Loucy (cell line): ENCODE results near the gene COMMD1.

ENCODE experiments used
- H2AFZ ChIP-seq: fragments of 200-600 bp; sonication (generic); 2 replicates; pipeline ENCODE4 v1.6.0; 2016; ENCODE audit warnings: antibody characterized with exemption, mild to moderate bottlenecking, low read length, moderate library complexity
- H3F3A ChIP-seq: fragments of 200-600 bp; 2 replicates; pipeline ENCODE4 v1.6.0; 2016; ENCODE audit warnings: antibody characterized with exemption, low read depth, mild to moderate bottlenecking
- H3K27me3 ChIP-seq: fragments of 200-600 bp; sonication (generic); 2 replicates; pipeline ENCODE4 v1.6.1; 2014; ENCODE audit warnings: low read length, mild to moderate bottlenecking; ENCODE audit not compliant: insufficient read depth, poor library complexity, severe bottlenecking
- H3K36me3 ChIP-seq: fragments of 200-600 bp; sonication (generic); 2 replicates; pipeline ENCODE4 v1.6.1; 2016; ENCODE audit warnings: low read length; ENCODE audit not compliant: insufficient read depth
- H3K4me1 ChIP-seq: fragments of 200-600 bp; sonication (generic); 2 replicates; pipeline ENCODE4 v1.5.1; 2014; ENCODE audit warnings: low read length, mild to moderate bottlenecking; ENCODE audit not compliant: insufficient read depth, poor library complexity, severe bottlenecking
- H3K4me2 ChIP-seq: fragments of 200-600 bp; sonication (generic); 2 replicates; pipeline ENCODE4 v1.6.0; 2014; ENCODE audit warnings: antibody characterized with exemption, low read length, low read depth, mild to moderate bottlenecking; ENCODE audit not compliant: poor library complexity, severe bottlenecking
- H3K4me3 ChIP-seq: fragments of 200-600 bp; sonication (generic); 2 replicates; pipeline ENCODE4 v1.5.1; 2014; ENCODE audit warnings: low read length, mild to moderate bottlenecking, mixed read lengths; ENCODE audit not compliant: poor library complexity, severe bottlenecking
- H3K79me2 ChIP-seq: fragments of 200-600 bp; sonication (generic); 2 replicates; pipeline ENCODE4 v1.6.1; 2014; ENCODE audit warnings: low read length; ENCODE audit not compliant: insufficient read depth
- H3K9ac ChIP-seq: fragments of 200-600 bp; sonication (generic); 2 replicates; pipeline ENCODE4 v1.6.0; 2014; ENCODE audit warnings: mild to moderate bottlenecking, low read depth, low read length, moderate library complexity; ENCODE audit not compliant: poor library complexity, severe bottlenecking
- H3K9me2 ChIP-seq: fragments of 200-600 bp; sonication (generic); replicated peaks from 2 replicates; pipeline ENCODE4 v1.6.1; 2016; ENCODE audit warnings: low read depth, low read length, mixed read lengths
- H3K9me3 ChIP-seq: fragments of 200-600 bp; sonication (generic); 2 replicates; pipeline ENCODE4 v1.6.1; 2014; ENCODE audit warnings: mild to moderate bottlenecking, antibody characterized with exemption, low read length, low read depth; ENCODE audit not compliant: insufficient read depth
- H4K20me1 ChIP-seq: fragments of 200-600 bp; sonication (generic); 2 replicates; pipeline ENCODE4 v1.6.0; 2014; ENCODE audit warnings: antibody characterized with exemption, low read length, mild to moderate bottlenecking; ENCODE audit not compliant: insufficient read depth, poor library complexity, severe bottlenecking
- EZH2phosphoT487 ChIP-seq: fragments of 200-600 bp; IDR thresholded peaks from 2 replicates; pipeline ENCODE4 v1.6.1; 2018; ENCODE audit warnings: antibody characterized with exemption, mild to moderate bottlenecking, moderate library complexity, borderline replicate concordance
- TF ChIP-seq, protein P1 (sequence below): fragments of 200-600 bp; sonication (generic); conservative IDR thresholded peaks from 2 replicates; pipeline ENCODE4 v1.5.1; 2014; ENCODE audit warnings: mild to moderate bottlenecking, antibody characterized with exemption, low read length

COMMD1 gene

DNA sequence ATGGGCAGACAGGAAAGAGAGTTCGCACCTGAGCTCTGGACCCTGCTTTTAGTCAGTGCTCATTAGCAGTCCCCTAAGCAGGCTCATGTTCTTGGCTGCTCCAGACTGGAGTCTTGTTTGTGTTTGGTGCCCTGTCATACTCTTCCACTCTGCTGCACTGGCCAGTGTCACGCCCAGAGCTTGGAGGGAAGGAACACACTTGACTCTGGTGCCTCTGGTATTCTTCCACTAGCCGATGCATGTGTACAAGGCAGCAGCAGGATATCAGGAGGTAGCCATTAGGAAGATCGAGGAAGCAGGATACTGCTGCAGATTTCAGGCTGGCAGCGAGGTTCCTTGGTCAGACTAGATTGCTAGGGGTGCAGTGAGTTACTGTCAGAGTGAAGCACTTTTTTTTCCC is 209.1 kb downstream of the COMMD1 start:
- Histone ChIP-seq H3K4me3 (no peak overlapping the region), H4K20me1 (no peaks in the 10 kb centered on the region), H3K4me2 (no peak overlapping the region), H2AFZ (no peak overlapping the region), H3K27me3 (no peaks in the 10 kb centered on the region), H3F3A (0 out of 2 replicates have a peak, but pooled peaks cover 4% of the 10 kb centered on the region), H3K9me2 (no peaks in the 10 kb centered on the region), H3K79me2 (peaks cover 64% of the 10 kb centered on the region), H3K9me3 (no peaks in the 10 kb centered on the region), H3K4me1 (peaks cover 69% of the 10 kb centered on the region), H3K9ac (peak overlapping the region; percentile 31), H3K36me3 (no peaks in the 10 kb centered on the region)
- TF ChIP-seq, protein P1, sequence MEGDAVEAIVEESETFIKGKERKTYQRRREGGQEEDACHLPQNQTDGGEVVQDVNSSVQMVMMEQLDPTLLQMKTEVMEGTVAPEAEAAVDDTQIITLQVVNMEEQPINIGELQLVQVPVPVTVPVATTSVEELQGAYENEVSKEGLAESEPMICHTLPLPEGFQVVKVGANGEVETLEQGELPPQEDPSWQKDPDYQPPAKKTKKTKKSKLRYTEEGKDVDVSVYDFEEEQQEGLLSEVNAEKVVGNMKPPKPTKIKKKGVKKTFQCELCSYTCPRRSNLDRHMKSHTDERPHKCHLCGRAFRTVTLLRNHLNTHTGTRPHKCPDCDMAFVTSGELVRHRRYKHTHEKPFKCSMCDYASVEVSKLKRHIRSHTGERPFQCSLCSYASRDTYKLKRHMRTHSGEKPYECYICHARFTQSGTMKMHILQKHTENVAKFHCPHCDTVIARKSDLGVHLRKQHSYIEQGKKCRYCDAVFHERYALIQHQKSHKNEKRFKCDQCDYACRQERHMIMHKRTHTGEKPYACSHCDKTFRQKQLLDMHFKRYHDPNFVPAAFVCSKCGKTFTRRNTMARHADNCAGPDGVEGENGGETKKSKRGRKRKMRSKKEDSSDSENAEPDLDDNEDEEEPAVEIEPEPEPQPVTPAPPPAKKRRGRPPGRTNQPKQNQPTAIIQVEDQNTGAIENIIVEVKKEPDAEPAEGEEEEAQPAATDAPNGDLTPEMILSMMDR, result no peak
- TF ChIP-seq EZH2phosphoT487, result no peak

DNA sequence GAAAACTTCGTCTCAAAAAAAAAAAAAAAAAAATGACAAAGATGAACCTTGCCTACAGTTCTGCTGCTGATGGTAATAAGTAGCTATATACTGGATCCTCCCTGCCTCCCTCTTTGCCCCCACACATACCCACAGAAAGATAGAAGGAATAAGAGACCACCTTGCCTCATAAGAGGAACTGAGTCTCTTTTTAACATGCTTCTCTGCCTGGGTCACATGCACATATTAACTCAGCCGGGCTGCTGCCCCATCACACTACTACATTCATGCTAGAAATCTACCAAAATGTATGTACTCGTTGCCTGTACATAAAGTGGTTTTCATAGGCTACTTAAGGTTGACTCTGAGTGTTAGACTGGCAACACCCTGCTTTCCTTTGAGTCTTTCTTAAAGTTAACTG is 211.5 kb downstream of the COMMD1 start:
- Histone ChIP-seq H2AFZ (no peak overlapping the region), H3K4me1 (peaks cover 74% of the 10 kb centered on the region), H3K4me2 (peak overlapping the region; percentile 69)

DNA sequence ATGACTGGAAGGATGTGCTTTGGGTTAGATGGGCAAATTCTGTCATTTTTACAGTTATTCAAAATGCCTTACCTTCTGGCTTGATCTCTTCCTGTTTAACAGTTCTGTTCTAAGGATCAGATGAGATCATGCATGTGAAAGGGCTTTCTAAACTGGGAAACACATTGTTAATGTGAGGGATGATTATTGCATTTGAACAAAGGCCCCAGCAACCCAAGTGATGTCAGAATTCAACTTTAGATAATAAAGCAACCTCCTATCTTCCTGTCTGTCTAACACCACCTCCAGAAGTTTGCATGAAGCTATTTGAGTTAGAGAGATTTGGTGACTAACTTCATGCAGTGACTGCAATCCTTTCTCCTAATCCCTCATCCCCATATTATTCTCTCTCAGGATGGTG is 212.7 kb downstream of the COMMD1 start:
- H3K4me1 ChIP-seq, result peaks cover 74% of the 10 kb centered on the region
- H3K9me2 ChIP-seq, result no peaks in the 10 kb centered on the region
- H3K36me3 ChIP-seq, result no peaks in the 10 kb centered on the region
- H3F3A ChIP-seq, result 0 out of 2 replicates have a peak, but pooled peaks cover 9% of the 10 kb centered on the region
- peak overlapping the region; percentile 39 for H3K4me3 ChIP-seq
- no peaks in the 10 kb centered on the region for H4K20me1 ChIP-seq
- no peak overlapping the region; the same call in 1 of the 2 replicates for H2AFZ ChIP-seq
- H3K79me2 ChIP-seq, result peaks cover 87% of the 10 kb centered on the region
- no peaks in the 10 kb centered on the region for H3K27me3 ChIP-seq
- H3K9ac ChIP-seq, result peak overlapping the region; percentile 67
- H3K4me2 ChIP-seq, result peak overlapping the region; percentile 69
- no peaks in the 10 kb centered on the region for H3K9me3 ChIP-seq
- no peak for TF ChIP-seq EZH2phosphoT487
- TF ChIP-seq, protein P1, result no peak

More for the DNA sequence above, 211.5 kb downstream of the COMMD1 start:
- Histone ChIP-seq H3K79me2 (peaks cover 75% of the 10 kb centered on the region), H3K9me3 (no peaks in the 10 kb centered on the region), H3K36me3 (no peaks in the 10 kb centered on the region), H3K9me2 (no peaks in the 10 kb centered on the region), H3F3A (0 out of 2 replicates have a peak, but pooled peaks cover 4% of the 10 kb centered on the region), H3K4me3 (no peak overlapping the region), H3K9ac (no peak overlapping the region), H4K20me1 (no peaks in the 10 kb centered on the region), H3K27me3 (no peaks in the 10 kb centered on the region)
- TF ChIP-seq EZH2phosphoT487, result no peak
- TF ChIP-seq, protein P1, result no peak
